Trophoblast cell (in vitro differentiated cells and primary cell): ENCODE measurements around the gene KCNC4.

Experiments used
- DNase-seq, 2 donors: peaks; one replicate each; pipeline ENCODE4 v3.0.0-alpha.2; 2016
- H2AFZ ChIP-seq: 2 replicates; pipeline ENCODE4 v1.6.1; 2013; ENCODE audit warnings: low read length, moderate library complexity, mild to moderate bottlenecking; ENCODE audit not compliant: insufficient read depth, poor library complexity
- H2AK5ac ChIP-seq: 2 replicates; pipeline ENCODE4 v1.6.1; 2013; ENCODE audit warnings: mild to moderate bottlenecking, low read length
- H2BK120ac ChIP-seq: 2 replicates; pipeline ENCODE4 v1.6.1; 2013; ENCODE audit warnings: low read length, mild to moderate bottlenecking, moderate library complexity; ENCODE audit not compliant: insufficient read depth, poor library complexity
- H2BK12ac ChIP-seq: 2 replicates; pipeline ENCODE4 v1.6.1; 2013; ENCODE audit warnings: mild to moderate bottlenecking, low read length, moderate library complexity
- H2BK5ac ChIP-seq: 2 replicates; pipeline ENCODE4 v1.6.1; 2013; ENCODE audit warnings: low read length, low read depth, moderate library complexity, mild to moderate bottlenecking; ENCODE audit not compliant: poor library complexity
- H3K14ac ChIP-seq: 2 replicates; pipeline ENCODE4 v1.6.1; 2013; ENCODE audit warnings: mild to moderate bottlenecking, low read length
- H3K18ac ChIP-seq: 2 replicates; pipeline ENCODE4 v1.6.1; 2013; ENCODE audit warnings: mild to moderate bottlenecking, low read length
- H3K23ac ChIP-seq: 2 replicates; pipeline ENCODE4 v1.6.1; 2013; ENCODE audit warnings: low read length
- H3K27ac ChIP-seq: 2 replicates; pipeline ENCODE4 v1.5.1; 2013; ENCODE audit warnings: low read depth, mild to moderate bottlenecking, inconsistent platforms, low read length, moderate library complexity
- H3K27me3 ChIP-seq: 2 replicates; pipeline ENCODE4 v1.6.1; 2013; ENCODE audit warnings: inconsistent platforms, mild to moderate bottlenecking, low read length, moderate library complexity; ENCODE audit not compliant: insufficient read depth
- H3K36me3 ChIP-seq, 2 experiments: 1 replicate in 1 of 2; 2 replicates in 1 of 2; pipeline ENCODE4 v1.6.1; 2013; ENCODE audit warnings: low read length in 2 of 2, mild to moderate bottlenecking in 2 of 2, moderate library complexity in 1 of 2; ENCODE audit not compliant: insufficient read depth in 2 of 2, control insufficient read depth in 1 of 2
- H3K4ac ChIP-seq: 2 replicates; pipeline ENCODE4 v1.6.1; 2013; ENCODE audit warnings: low read depth, mild to moderate bottlenecking, low read length, moderate library complexity
- H3K4me1 ChIP-seq, 2 experiments: 1 replicate in 1 of 2; 2 replicates in 1 of 2; pipeline ENCODE4 v1.6.1; 2013; ENCODE audit warnings: low read length in 2 of 2, mild to moderate bottlenecking in 2 of 2, moderate library complexity in 1 of 2; ENCODE audit not compliant: insufficient read depth in 2 of 2, control insufficient read depth in 1 of 2
- H3K4me2 ChIP-seq: 2 replicates; pipeline ENCODE4 v1.6.1; 2013; ENCODE audit warnings: inconsistent platforms, mild to moderate bottlenecking, low read length, moderate library complexity
- H3K4me3 ChIP-seq: 2 replicates; pipeline ENCODE4 v1.5.1; 2013; ENCODE audit warnings: mild to moderate bottlenecking, low read depth, low read length, inconsistent platforms
- H3K79me1 ChIP-seq: one replicate; pipeline ENCODE4 v1.6.1; 2013; ENCODE audit warnings: low read length
- H3K79me2 ChIP-seq: 2 replicates; pipeline ENCODE4 v1.6.1; 2013; ENCODE audit warnings: low read length, mild to moderate bottlenecking; ENCODE audit not compliant: control insufficient read depth, insufficient read depth, poor library complexity
- H3K9ac ChIP-seq: 2 replicates; pipeline ENCODE4 v1.6.1; 2013; ENCODE audit warnings: mild to moderate bottlenecking, low read length
- H3K9me3 ChIP-seq: 2 replicates; pipeline ENCODE4 v1.6.1; 2013; ENCODE audit warnings: low read depth, mild to moderate bottlenecking, control low read depth, inconsistent platforms, low read length; ENCODE audit not compliant: insufficient read depth
- H4K12ac ChIP-seq: 2 replicates; pipeline ENCODE4 v1.6.1; 2013; ENCODE audit warnings: low read depth, mild to moderate bottlenecking, low read length, moderate library complexity
- H4K8ac ChIP-seq: 2 replicates; pipeline ENCODE4 v1.6.1; 2013; ENCODE audit warnings: low read depth, mild to moderate bottlenecking, low read length, moderate library complexity
- H4K91ac ChIP-seq: one replicate; pipeline ENCODE4 v1.6.1; 2013; ENCODE audit warnings: low read depth, mild to moderate bottlenecking, low read length, moderate library complexity
- WGBS: extraction: QIAGEN DNeasy Blood & Tissue Kit; methylation state at CpG from one replicate; pipeline ENCODE4 v1.1.7; 2013; ENCODE audit warnings: missing lambda C conversion rate; ENCODE audit not compliant: insufficient read length, insufficient coverage; ENCODE audit errors: extremely low coverage; 5-methylcytosine and 5-hydroxymethylcytosine counted together

Gene KCNC4

DNA sequence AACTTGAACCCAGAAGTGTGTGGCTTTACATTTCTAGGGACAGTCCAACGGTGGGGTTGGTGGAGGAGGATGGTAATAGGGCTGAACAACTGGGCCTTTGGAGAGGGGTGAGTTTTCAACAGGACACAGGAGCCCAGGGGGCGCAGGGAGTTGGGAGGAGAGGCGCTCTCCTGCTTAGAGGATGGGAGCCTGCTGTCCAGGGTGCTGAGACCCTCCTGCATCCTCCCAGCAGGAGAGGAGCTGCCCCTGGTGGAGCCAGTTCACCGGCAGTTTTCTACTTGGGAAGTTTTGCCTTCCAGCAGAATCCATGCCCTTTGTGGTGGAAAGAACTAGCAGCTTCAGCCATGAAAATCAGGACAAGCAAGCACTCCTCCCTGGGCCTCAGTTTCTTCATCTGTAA, 8.6 kb downstream of the KCNC4 start:
- no peaks in the 10 kb centered on the region for H3K79me1 ChIP-seq
- H4K8ac ChIP-seq, result no peak overlapping the region
- H3K27ac ChIP-seq, result no peak overlapping the region
- H4K91ac ChIP-seq, result no peak overlapping the region
- no CpG with 5 or more reads among the region's 4 CpGs for WGBS
- H3K27me3 ChIP-seq, result no peaks in the 10 kb centered on the region
- H4K12ac ChIP-seq, result no peak overlapping the region
- H2BK5ac ChIP-seq, result no peak overlapping the region
- no peak overlapping the region for H2AFZ ChIP-seq
- no peak overlapping the region for H3K18ac ChIP-seq
- no peak overlapping the region for H2BK120ac ChIP-seq
- no peak overlapping the region for H3K14ac ChIP-seq
- H3K79me2 ChIP-seq, result no peaks in the 10 kb centered on the region
- H3K9ac ChIP-seq, result no peak overlapping the region
- no peak overlapping the region for H3K4me2 ChIP-seq
- H3K36me3 ChIP-seq, result peaks cover 0 to 2% of the 10 kb centered on the region in 2 experiments
- no peak overlapping the region for H3K4me3 ChIP-seq
- peaks cover 4% of the 10 kb centered on the region for H3K9me3 ChIP-seq
- DNase-seq, result no peak
- H2BK12ac ChIP-seq, result no peak overlapping the region
- H3K23ac ChIP-seq, result no peak overlapping the region
- no peak overlapping the region for H2AK5ac ChIP-seq
- no peak overlapping the region for H3K4ac ChIP-seq
- no peaks in the 10 kb centered on the region for H3K4me1 ChIP-seq

GRCh38 chr1:110220324-110220723, 10.2 kb downstream of the KCNC4 start:
- Histone ChIP-seq H3K23ac (no peak overlapping the region), H3K27ac (no peak overlapping the region), H2BK5ac (no peak overlapping the region), H2BK120ac (no peak overlapping the region), H3K9me3 (peaks cover 2% of the 10 kb centered on the region), H3K36me3 (peaks cover 0 to 2% of the 10 kb centered on the region in 2 experiments), H3K79me2 (no peaks in the 10 kb centered on the region), H4K8ac (no peak overlapping the region), H3K14ac (no peak overlapping the region), H2AFZ (no peak overlapping the region), H3K79me1 (no peaks in the 10 kb centered on the region), H3K27me3 (no peaks in the 10 kb centered on the region), H4K12ac (no peak overlapping the region), H3K4ac (no peak overlapping the region), H3K4me1 (no peaks in the 10 kb centered on the region), H3K18ac (no peak overlapping the region), H3K4me3 (no peak overlapping the region), H4K91ac (no peak overlapping the region), H3K9ac (no peak overlapping the region), H3K4me2 (no peak overlapping the region), H2AK5ac (no peak overlapping the region), H2BK12ac (no peak overlapping the region)
- no peak for DNase-seq
- no CpG with 5 or more reads among the region's 5 CpGs for WGBS

DNA sequence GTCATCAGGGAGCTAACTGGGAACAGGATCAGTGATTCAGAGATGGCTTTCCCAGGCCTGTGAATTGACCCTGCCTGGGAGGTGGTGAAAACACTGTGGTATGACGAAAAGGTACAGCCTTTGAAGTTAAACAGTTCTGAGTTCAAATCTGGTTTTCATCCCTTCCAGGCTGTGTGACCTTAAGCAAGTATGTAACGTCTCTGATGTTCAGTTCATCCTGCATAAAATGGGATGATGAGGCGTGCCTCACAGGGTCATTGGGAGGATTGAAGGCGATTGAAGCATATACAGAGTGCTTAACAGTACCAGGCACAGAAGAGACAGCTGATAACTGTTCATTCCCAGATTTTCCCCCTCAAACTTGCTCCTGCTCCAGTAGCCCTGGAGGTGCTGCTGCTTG, 11.0 kb downstream of the KCNC4 start:
- H2BK5ac ChIP-seq, result no peak overlapping the region
- DNase-seq, result no peak
- H3K79me2 ChIP-seq, result no peaks in the 10 kb centered on the region
- no peak overlapping the region for H3K4me3 ChIP-seq
- no peak overlapping the region for H3K27ac ChIP-seq
- no peak overlapping the region for H3K9ac ChIP-seq
- peaks cover 0 to 2% of the 10 kb centered on the region in 2 experiments for H3K36me3 ChIP-seq
- WGBS, result no CpG with 5 or more reads among the region's 4 CpGs
- H2AK5ac ChIP-seq, result no peak overlapping the region
- no peak overlapping the region for H2BK12ac ChIP-seq
- no peaks in the 10 kb centered on the region for H3K27me3 ChIP-seq
- H3K18ac ChIP-seq, result no peak overlapping the region
- H4K12ac ChIP-seq, result no peak overlapping the region
- H2AFZ ChIP-seq, result no peak overlapping the region
- H3K4me2 ChIP-seq, result no peak overlapping the region
- no peak overlapping the region for H3K4ac ChIP-seq
- H3K79me1 ChIP-seq, result no peaks in the 10 kb centered on the region
- H3K4me1 ChIP-seq, result no peaks in the 10 kb centered on the region
- no peak overlapping the region for H3K14ac ChIP-seq
- no peak overlapping the region for H3K23ac ChIP-seq
- H4K8ac ChIP-seq, result no peak overlapping the region
- no peak overlapping the region for H4K91ac ChIP-seq
- H3K9me3 ChIP-seq, result peaks cover 2% of the 10 kb centered on the region
- H2BK120ac ChIP-seq, result no peak overlapping the region

GRCh38 chr1:110223127-110223526, 13.0 kb downstream of the KCNC4 start:
- Histone ChIP-seq H3K4me3 (no peak overlapping the region), H3K4me2 (no peak overlapping the region), H3K23ac (no peak overlapping the region), H4K91ac (no peak overlapping the region), H3K4ac (no peak overlapping the region), H3K18ac (no peak overlapping the region), H3K9ac (no peak overlapping the region), H3K36me3 (peaks cover 0 to 2% of the 10 kb centered on the region in 2 experiments), H2BK120ac (no peak overlapping the region), H3K79me1 (no peaks in the 10 kb centered on the region), H4K12ac (no peak overlapping the region), H2BK5ac (no peak overlapping the region), H3K9me3 (peaks cover 2% of the 10 kb centered on the region), H2BK12ac (no peak overlapping the region), H3K79me2 (no peaks in the 10 kb centered on the region), H2AFZ (no peak overlapping the region), H2AK5ac (no peak overlapping the region), H4K8ac (no peak overlapping the region), H3K14ac (no peak overlapping the region), H3K27me3 (no peaks in the 10 kb centered on the region), H3K27ac (no peak overlapping the region), H3K4me1 (no peaks in the 10 kb centered on the region)
- WGBS, result no CpG with 5 or more reads among the region's 27 CpGs
- no peak for DNase-seq
